Esophagus muscularis mucosa (tissue), 4 donors: ENCODE results near the gene STK39.

Experiments used
- EP300 ChIP-seq: sonication (generic); formaldehyde crosslinking; IDR thresholded peaks from one replicate; pipeline ENCODE4 v1.6.1; 2017; ENCODE audit warnings: antibody characterized with exemption
- POLR2A ChIP-seq: fragments of 450-650 bp; IDR thresholded peaks from one replicate; pipeline ENCODE4 v1.6.1; 2017; ENCODE audit warnings: antibody characterized with exemption, moderate library complexity, mild to moderate bottlenecking, low read depth
- POLR2AphosphoS5 ChIP-seq, 2 donors: sonication (generic); formaldehyde crosslinking; IDR thresholded peaks; one replicate each; pipeline ENCODE4 v1.6.1; 2017; ENCODE audit warnings: antibody characterized with exemption in 2 of 2
- TF ChIP-seq, protein P1 (sequence below), 3 experiments: fragments of 200-600 bp in 2 of 3; fragments of 450-650 bp in 1 of 3; sonication (generic) in 2 of 3; IDR thresholded peaks; one replicate each; pipeline ENCODE4 v1.5.1; 2017 to 2019; ENCODE audit warnings: antibody characterized with exemption in 3 of 3, mild to moderate bottlenecking in 2 of 3, moderate library complexity in 1 of 3

DNA sequence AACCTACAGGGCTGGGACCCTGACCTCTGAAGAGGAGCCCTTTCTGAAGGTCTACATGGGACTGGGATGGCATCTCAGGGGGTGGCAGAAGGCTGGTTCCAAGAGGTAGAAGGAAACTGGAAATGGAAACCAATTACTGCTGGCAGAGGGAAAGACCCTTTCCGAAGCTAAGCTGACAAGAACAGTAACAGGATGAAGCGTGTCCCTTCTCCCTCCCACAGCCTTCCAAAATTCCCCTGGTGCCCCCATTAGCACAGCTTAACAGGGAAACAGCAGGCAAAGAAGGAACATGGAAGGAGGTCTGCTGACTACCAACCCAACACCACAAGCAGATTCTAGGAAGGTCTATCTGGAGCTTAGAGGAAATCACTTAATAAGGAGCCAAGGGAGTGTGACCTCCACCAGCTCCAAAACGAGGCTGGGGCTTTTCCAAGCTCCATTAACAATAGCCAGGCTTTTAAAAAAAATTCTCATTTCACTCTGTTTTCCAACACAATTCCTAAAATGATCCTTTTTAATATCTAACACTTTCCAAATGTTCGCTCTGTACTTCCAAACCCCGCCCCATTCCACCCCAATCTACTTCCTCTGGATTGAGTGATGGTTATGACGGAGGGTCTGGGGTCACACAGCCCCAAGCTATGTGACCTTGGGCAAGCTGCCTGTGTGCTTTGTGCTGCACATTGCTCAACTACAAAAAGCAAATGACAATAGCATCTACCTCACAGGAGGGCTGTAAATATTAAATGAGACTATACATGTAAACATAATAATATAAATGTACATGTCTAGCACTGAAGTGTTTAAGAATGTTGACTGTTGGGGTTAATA lies 55.2 kb downstream of the STK39 start:
- TF ChIP-seq POLR2A: no peak
- TF ChIP-seq, protein P1, sequence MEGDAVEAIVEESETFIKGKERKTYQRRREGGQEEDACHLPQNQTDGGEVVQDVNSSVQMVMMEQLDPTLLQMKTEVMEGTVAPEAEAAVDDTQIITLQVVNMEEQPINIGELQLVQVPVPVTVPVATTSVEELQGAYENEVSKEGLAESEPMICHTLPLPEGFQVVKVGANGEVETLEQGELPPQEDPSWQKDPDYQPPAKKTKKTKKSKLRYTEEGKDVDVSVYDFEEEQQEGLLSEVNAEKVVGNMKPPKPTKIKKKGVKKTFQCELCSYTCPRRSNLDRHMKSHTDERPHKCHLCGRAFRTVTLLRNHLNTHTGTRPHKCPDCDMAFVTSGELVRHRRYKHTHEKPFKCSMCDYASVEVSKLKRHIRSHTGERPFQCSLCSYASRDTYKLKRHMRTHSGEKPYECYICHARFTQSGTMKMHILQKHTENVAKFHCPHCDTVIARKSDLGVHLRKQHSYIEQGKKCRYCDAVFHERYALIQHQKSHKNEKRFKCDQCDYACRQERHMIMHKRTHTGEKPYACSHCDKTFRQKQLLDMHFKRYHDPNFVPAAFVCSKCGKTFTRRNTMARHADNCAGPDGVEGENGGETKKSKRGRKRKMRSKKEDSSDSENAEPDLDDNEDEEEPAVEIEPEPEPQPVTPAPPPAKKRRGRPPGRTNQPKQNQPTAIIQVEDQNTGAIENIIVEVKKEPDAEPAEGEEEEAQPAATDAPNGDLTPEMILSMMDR (IDR thresholded peaks at IDR 0.05): no peak
- no peak for TF ChIP-seq EP300
- TF ChIP-seq POLR2AphosphoS5 (IDR thresholded peaks at IDR 0.05): no peak
